HEK293 (cell line): ENCODE results near the gene SEMA6A.
A peak's percentile ranks its signal among the peaks of the same experiment; 100 is the strongest.

Experiments
- EGR2 ChIP-seq: fragments of 450-650 bp; formaldehyde crosslinking; IDR thresholded peaks from 2 replicates; pipeline ENCODE4 v1.5.1; 2016; ENCODE audit warnings: low read depth, missing biosample characterization, missing genetic modification characterization
- FEZF1 ChIP-seq: fragments of 450-650 bp; formaldehyde crosslinking; IDR thresholded peaks from 2 replicates; pipeline ENCODE4 v1.5.1; 2016; ENCODE audit warnings: missing biosample characterization, missing genetic modification characterization
- GFI1B ChIP-seq: fragments of 450-650 bp; formaldehyde crosslinking; IDR thresholded peaks from 2 replicates; pipeline ENCODE4 v1.5.1; 2016; ENCODE audit warnings: missing biosample characterization, missing genetic modification characterization
- GLIS2 ChIP-seq: fragments of 450-650 bp; formaldehyde crosslinking; IDR thresholded peaks from 2 replicates; pipeline ENCODE4 v1.5.1; 2016; ENCODE audit warnings: missing biosample characterization, missing genetic modification characterization
- HOXD13 ChIP-seq: sonication (generic); formaldehyde crosslinking; IDR thresholded peaks from 2 replicates; pipeline ENCODE4 v1.8.0; 2022; ENCODE audit warnings: missing genetic modification reagents, borderline replicate concordance
- KLF10 ChIP-seq: fragments of 450-650 bp; IDR thresholded peaks from 2 replicates; pipeline ENCODE4 v1.5.1; 2018; ENCODE audit warnings: missing biosample characterization, mild to moderate bottlenecking, missing genetic modification characterization
- KLF16 ChIP-seq: fragments of 450-650 bp; formaldehyde crosslinking; IDR thresholded peaks from 2 replicates; pipeline ENCODE4 v1.5.1; 2017; ENCODE audit warnings: missing biosample characterization, missing genetic modification characterization
- MYNN ChIP-seq: fragments of 450-650 bp; formaldehyde crosslinking; IDR thresholded peaks from 2 replicates; pipeline ENCODE4 v1.5.1; 2016; ENCODE audit warnings: missing biosample characterization, missing genetic modification characterization, borderline replicate concordance
- OVOL3 ChIP-seq: fragments of 450-650 bp; formaldehyde crosslinking; IDR thresholded peaks from 2 replicates; pipeline ENCODE4 v1.5.1; 2016; ENCODE audit warnings: missing biosample characterization, missing genetic modification characterization
- PRDM4 ChIP-seq: fragments of 450-650 bp; formaldehyde crosslinking; IDR thresholded peaks from 2 replicates; pipeline ENCODE4 v1.5.1; 2017; ENCODE audit warnings: missing biosample characterization, missing genetic modification characterization
- PRDM6 ChIP-seq: fragments of 450-650 bp; formaldehyde crosslinking; IDR thresholded peaks from 2 replicates; pipeline ENCODE4 v1.5.1; 2017; ENCODE audit warnings: missing biosample characterization, missing genetic modification characterization
- REPIN1 ChIP-seq: fragments of 450-650 bp; formaldehyde crosslinking; IDR thresholded peaks from 2 replicates; pipeline ENCODE4 v1.5.1; 2017; ENCODE audit warnings: missing biosample characterization, missing genetic modification characterization, low read depth
- SALL2 ChIP-seq: fragments of 450-650 bp; formaldehyde crosslinking; IDR thresholded peaks from 2 replicates; pipeline ENCODE4 v1.5.0; 2017; ENCODE audit warnings: missing biosample characterization, mild to moderate bottlenecking, missing genetic modification characterization, borderline replicate concordance
- SCRT1 ChIP-seq: fragments of 450-650 bp; formaldehyde crosslinking; IDR thresholded peaks from 2 replicates; pipeline ENCODE4 v1.5.1; 2016; ENCODE audit warnings: missing biosample characterization, missing genetic modification characterization, borderline replicate concordance
- TCF7L2 ChIP-seq: IDR thresholded peaks from 2 replicates; pipeline ENCODE4 v1.6.1; 2011; ENCODE audit warnings: low read depth, mild to moderate bottlenecking, inconsistent platforms, low read length, moderate library complexity, borderline replicate concordance
- YY1 ChIP-seq: fragments of 450-650 bp; formaldehyde crosslinking; IDR thresholded peaks from 2 replicates; pipeline ENCODE4 v1.5.1; 2018; ENCODE audit warnings: missing biosample characterization, missing genetic modification characterization
- ZBTB7A ChIP-seq: fragments of 450-650 bp; formaldehyde crosslinking; IDR thresholded peaks from 2 replicates; pipeline ENCODE4 v1.5.1; 2016; ENCODE audit warnings: low read depth, missing biosample characterization, missing genetic modification characterization
- ZFP69B ChIP-seq: fragments of 450-650 bp; formaldehyde crosslinking; IDR thresholded peaks from 2 replicates; pipeline ENCODE4 v1.5.1; 2016; ENCODE audit warnings: missing biosample characterization, missing genetic modification characterization
- ZNF138 ChIP-seq: fragments of 450-650 bp; formaldehyde crosslinking; IDR thresholded peaks from 2 replicates; pipeline ENCODE4 v1.5.1; 2016; ENCODE audit warnings: missing biosample characterization, missing genetic modification characterization, borderline replicate concordance
- ZNF146 ChIP-seq: fragments of 450-650 bp; formaldehyde crosslinking; IDR thresholded peaks from 2 replicates; pipeline ENCODE4 v1.5.1; 2016; ENCODE audit warnings: missing biosample characterization, missing genetic modification characterization
- ZNF2 ChIP-seq: fragments of 450-650 bp; formaldehyde crosslinking; IDR thresholded peaks from 2 replicates; pipeline ENCODE4 v1.5.1; 2016; ENCODE audit warnings: missing biosample characterization, missing genetic modification characterization
- ZNF202 ChIP-seq: fragments of 450-650 bp; formaldehyde crosslinking; IDR thresholded peaks from 2 replicates; pipeline ENCODE4 v1.5.1; 2016; ENCODE audit warnings: missing biosample characterization, missing genetic modification characterization, borderline replicate concordance
- ZNF24 ChIP-seq: fragments of 450-650 bp; formaldehyde crosslinking; IDR thresholded peaks from 2 replicates; pipeline ENCODE4 v1.5.1; 2016; ENCODE audit warnings: missing biosample characterization, missing genetic modification characterization
- ZNF292 ChIP-seq: fragments of 450-650 bp; formaldehyde crosslinking; IDR thresholded peaks from 2 replicates; pipeline ENCODE4 v1.5.1; 2016; ENCODE audit warnings: low read depth, missing biosample characterization, missing genetic modification characterization, borderline replicate concordance
- ZNF366 ChIP-seq: fragments of 450-650 bp; formaldehyde crosslinking; conservative IDR thresholded peaks from 2 replicates; pipeline ENCODE4 v1.5.1; 2016; ENCODE audit warnings: missing biosample characterization, missing genetic modification characterization
- ZNF518A ChIP-seq: fragments of 450-650 bp; formaldehyde crosslinking; conservative IDR thresholded peaks from 2 replicates; pipeline ENCODE4 v1.5.1; 2016; ENCODE audit warnings: low read depth, missing biosample characterization, missing genetic modification characterization
- ZNF571 ChIP-seq: fragments of 450-650 bp; formaldehyde crosslinking; IDR thresholded peaks from 2 replicates; pipeline ENCODE4 v1.5.0; 2017; ENCODE audit warnings: missing biosample characterization, missing genetic modification characterization
- ZNF626 ChIP-seq: fragments of 450-650 bp; sonication (Bioruptor Pico); formaldehyde crosslinking; IDR thresholded peaks from 2 replicates; pipeline ENCODE4 v1.5.1; 2018; ENCODE audit warnings: missing biosample characterization, missing genetic modification characterization, inconsistent platforms
- ZNF768 ChIP-seq: fragments of 450-650 bp; formaldehyde crosslinking; IDR thresholded peaks from 2 replicates; pipeline ENCODE4 v1.5.1; 2018; ENCODE audit warnings: missing biosample characterization, mild to moderate bottlenecking, missing genetic modification characterization
- ZNF776 ChIP-seq: fragments of 450-650 bp; formaldehyde crosslinking; IDR thresholded peaks from 2 replicates; pipeline ENCODE4 v1.5.0; 2017; ENCODE audit warnings: missing biosample characterization, missing genetic modification characterization, borderline replicate concordance
- ZNF785 ChIP-seq: fragments of 450-650 bp; formaldehyde crosslinking; IDR thresholded peaks from 2 replicates; pipeline ENCODE4 v1.5.1; 2016; ENCODE audit warnings: missing biosample characterization, missing genetic modification characterization
- ZNF843 ChIP-seq: fragments of 450-650 bp; formaldehyde crosslinking; IDR thresholded peaks from 2 replicates; pipeline ENCODE4 v1.5.1; 2016; ENCODE audit warnings: missing biosample characterization, missing genetic modification characterization

Gene SEMA6A

GRCh38 chr5:116563736-116564308 lies 10.8 kb downstream of the SEMA6A start (continued):
- TF ChIP-seq PRDM6 (tag by site-specific recombination) (peak; percentile 78), KLF10 (tag by site-specific recombination) (0 out of 2 replicates have a peak, but pooled peaks have one; percentile 21), YY1 (no peak), ZNF626 (tag by site-specific recombination) (no peak), ZNF202 (no peak), ZNF292 (tag by site-specific recombination) (no peak), SCRT1 (tag by site-specific recombination) (no peak), ZNF571 (tag by site-specific recombination) (no peak), GFI1B (no peak), FEZF1 (peak; percentile 38; the same call in 1 of the 2 replicates), PRDM4 (no peak), OVOL3 (no peak), HOXD13 (CRISPR knock-in tag) (no peak), ZNF843 (tag by site-specific recombination) (peak; percentile 30; the same call in 1 of the 2 replicates), ZNF366 (no peak), ZNF776 (tag by site-specific recombination) (no peak), KLF16 (tag by site-specific recombination) (no peak), ZNF24 (no peak), GLIS2 (tag by site-specific recombination) (no peak), REPIN1 (tag by site-specific recombination) (no peak), ZNF2 (tag by site-specific recombination) (no peak), ZFP69B (tag by site-specific recombination) (no peak), ZBTB7A (no peak), ZNF146 (tag by site-specific recombination) (no peak), ZNF518A (tag by site-specific recombination) (no peak), SALL2 (no peak), ZNF785 (tag by site-specific recombination) (no peak), ZNF138 (tag by site-specific recombination) (no peak), TCF7L2 (0 out of 2 replicates have a peak, but pooled peaks have one; percentile 27), EGR2 (tag by site-specific recombination) (no peak), ZNF768 (tag by site-specific recombination) (no peak), MYNN (no peak)
